ENCODE results near the gene ARRDC3.
A peak's percentile ranks its signal among the peaks of the same experiment; 100 is the strongest.
"Not testable (repeated sequence)": the region's sequence is repeated elsewhere in the genome, so short reads cannot be mapped to it uniquely, and the experiment has no call there.

The ARRDC3 gene

GRCh38 chr5:91383027-91383955 is at the start of gene ARRDC3:
TSS of gene ARRDC3 (minus strand) at chr5:91383317. CDS start at chr5:91383092, 225 bp downstream.
- DNase-seq: peak; percentile 62

GRCh38 chr5:91430949-91431348 is 47.8 kb upstream of the ARRDC3 start:
- DNase-seq: no peak

- no peak for DNase-seq
Observed at GRCh38 chr5:91424638-91425436, 41.7 kb upstream of the ARRDC3 start.

- no peak for DNase-seq
Observed at GRCh38 chr5:91423871-91424270, 40.8 kb upstream of the ARRDC3 start.

- DNase-seq: no peak
Observed at GRCh38 chr5:91420879-91421278, 37.8 kb upstream of the ARRDC3 start.

GRCh38 chr5:91419571-91420537 is 36.7 kb upstream of the ARRDC3 start:
- DNase-seq: no peak

- DNase-seq: no peak
Observed at GRCh38 chr5:91419136-91419535, 36.0 kb upstream of the ARRDC3 start.

GRCh38 chr5:91418158-91418557 is 35.0 kb upstream of the ARRDC3 start:
- DNase-seq: no peak

GRCh38 chr5:91417219-91417618 is 34.1 kb upstream of the ARRDC3 start:
- DNase-seq: no peak

GRCh38 chr5:91416491-91416890 is 33.4 kb upstream of the ARRDC3 start:
- no peak for DNase-seq

- DNase-seq: no peak
Observed at GRCh38 chr5:91409304-91409703, 26.2 kb upstream of the ARRDC3 start.

GRCh38 chr5:91408710-91409109 is 25.6 kb upstream of the ARRDC3 start:
- no peak for DNase-seq

GRCh38 chr5:91407204-91407603 is 24.1 kb upstream of the ARRDC3 start:
- DNase-seq: no peak

GRCh38 chr5:91403438-91403837 is 20.3 kb upstream of the ARRDC3 start:
- no peak for DNase-seq

- DNase-seq: no peak
Observed at GRCh38 chr5:91401175-91401574, 18.1 kb upstream of the ARRDC3 start.

GRCh38 chr5:91397791-91398190 is 14.7 kb upstream of the ARRDC3 start:
- no peak for DNase-seq

- DNase-seq: no peak
Observed at GRCh38 chr5:91390268-91390667, 7.2 kb upstream of the ARRDC3 start.

- not testable (repeated sequence) for DNase-seq
Observed at GRCh38 chr5:91389555-91389954, 6.4 kb upstream of the ARRDC3 start.

- no peak for DNase-seq
Observed at GRCh38 chr5:91388362-91388761, 5.2 kb upstream of the ARRDC3 start.

- DNase-seq: no peak
Observed at GRCh38 chr5:91386120-91386519, 3.0 kb upstream of the ARRDC3 start.

GRCh38 chr5:91385596-91385995 is 2.5 kb upstream of the ARRDC3 start:
- DNase-seq: not testable (repeated sequence)

GRCh38 chr5:91384671-91385430 is 1.7 kb upstream of the ARRDC3 start:
- DNase-seq: no peak

All from cortex of kidney (tissue), 1 donor.